HG02610 (cell line): ENCODE measurements around the gene OLIG2.

Source experiments
- ATAC-seq: cut with Tn5 transposase; IDR thresholded peaks from one replicate; pipeline ENCODE4 v1.9.1; 2021; ENCODE audit warnings: mild to moderate bottlenecking, moderate library complexity; ENCODE audit not compliant: unreplicated experiment

OLIG2 gene

DNA sequence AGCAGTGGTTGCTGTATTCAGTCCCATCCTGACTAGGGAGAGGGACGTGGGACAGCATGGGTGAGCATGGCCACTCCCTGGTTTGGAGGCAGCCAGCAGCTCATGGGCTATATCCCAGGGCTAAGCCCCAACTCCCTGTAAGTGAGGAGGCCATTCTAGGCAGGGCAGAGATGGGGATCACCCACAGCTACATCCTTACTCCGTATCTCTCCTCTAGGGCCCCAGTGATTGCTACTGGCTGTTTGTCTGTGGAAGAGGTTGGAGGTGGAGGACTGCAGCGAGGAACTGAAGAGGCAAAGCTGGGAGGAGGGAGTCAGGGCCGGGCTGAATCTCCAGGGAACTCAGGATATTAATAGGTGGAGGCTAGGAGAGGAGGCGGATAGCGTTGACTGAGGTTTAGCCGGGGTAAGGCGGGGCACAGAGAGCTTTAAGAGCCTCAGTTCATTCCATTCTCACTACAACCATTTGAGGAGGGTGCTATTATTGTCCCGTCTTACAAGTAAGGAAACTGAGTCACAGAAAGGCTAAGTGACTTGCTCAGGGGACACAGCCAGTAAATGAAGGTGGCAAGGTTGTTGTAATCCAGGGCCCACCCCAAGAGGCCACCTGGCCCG is 6.8 kb downstream of the OLIG2 start:
- ATAC-seq, result no peak

DNA sequence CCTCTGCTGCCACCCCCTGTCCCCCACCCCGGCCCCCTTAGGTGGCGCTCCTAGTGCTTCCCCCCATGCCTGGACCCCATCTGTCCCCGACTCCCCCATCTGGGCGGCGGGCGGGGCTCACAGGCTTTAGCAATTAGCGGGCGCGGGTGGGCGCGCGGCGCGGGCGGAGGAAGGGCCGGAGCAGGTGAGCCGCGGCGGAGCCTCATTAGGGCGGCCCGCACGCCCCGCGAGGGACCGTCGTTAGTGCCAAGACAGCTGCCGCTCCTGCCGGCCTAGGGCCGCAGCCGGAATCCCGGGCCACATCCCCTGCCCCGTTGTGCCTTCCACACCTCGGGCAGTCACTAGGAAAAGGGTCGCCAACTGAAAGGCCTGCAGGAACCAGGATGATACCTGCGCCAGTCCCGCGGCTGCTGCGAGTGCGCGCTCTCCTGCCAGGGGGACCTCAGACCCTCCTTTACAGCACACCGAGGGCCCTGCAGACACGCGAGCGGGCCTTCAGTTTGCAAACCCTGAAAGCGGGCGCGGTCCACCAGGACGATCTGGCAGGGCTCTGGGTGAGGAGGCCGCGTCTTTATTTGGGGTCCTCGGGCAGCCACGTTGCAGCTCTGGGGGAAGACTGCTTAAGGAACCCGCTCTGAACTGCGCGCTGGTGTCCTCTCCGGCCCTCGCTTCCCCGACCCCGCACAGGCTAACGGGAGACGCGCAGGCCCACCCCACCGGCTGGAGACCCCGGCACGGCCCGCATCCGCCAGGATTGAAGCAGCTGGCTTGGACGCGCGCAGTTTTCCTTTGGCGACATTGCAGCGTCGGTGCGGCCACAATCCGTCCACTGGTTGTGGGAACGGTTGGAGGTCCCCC is 7.6 kb downstream of the OLIG2 start:
- no peak for ATAC-seq

DNA sequence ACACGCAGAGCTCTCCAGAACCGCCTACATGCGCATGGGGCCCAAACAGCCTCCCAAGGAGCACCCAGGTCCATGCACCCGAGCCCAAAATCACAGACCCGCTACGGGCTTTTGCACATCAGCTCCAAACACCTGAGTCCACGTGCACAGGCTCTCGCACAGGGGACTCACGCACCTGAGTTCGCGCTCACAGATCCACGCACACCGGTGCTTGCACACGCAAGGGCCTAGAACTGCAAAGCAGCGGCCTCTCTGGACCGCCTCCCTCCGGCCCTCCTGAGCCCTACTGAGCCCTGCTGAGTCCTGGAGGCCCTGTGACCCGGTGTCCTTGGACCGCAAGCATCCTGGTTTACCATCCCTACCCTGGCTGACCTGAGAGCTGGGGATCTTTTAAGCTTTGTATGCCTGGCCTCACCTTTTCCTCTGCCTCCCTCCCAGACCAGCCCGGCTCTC is 8.3 kb downstream of the OLIG2 start:
- ATAC-seq, result no peak

DNA sequence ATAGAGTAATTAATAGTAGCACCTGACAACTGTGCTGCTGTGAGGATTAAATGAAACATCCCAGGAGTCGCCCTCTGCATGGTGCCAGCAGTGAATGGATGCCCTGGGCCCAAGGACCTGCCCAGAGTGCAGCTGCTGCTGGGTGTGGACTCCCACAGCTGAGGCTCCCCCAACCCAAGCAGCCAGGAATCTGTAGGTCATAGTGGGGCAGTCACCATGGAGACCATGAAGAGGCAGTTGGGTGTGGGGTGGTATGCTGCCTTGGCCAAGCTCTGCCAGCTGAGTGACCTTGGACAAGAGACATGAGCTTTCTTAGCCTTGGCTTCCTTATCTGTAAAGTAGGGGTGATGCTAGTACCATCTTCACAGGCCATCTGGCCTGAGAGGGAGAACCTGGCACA is 9.4 kb downstream of the OLIG2 start:
- ATAC-seq, result no peak

DNA sequence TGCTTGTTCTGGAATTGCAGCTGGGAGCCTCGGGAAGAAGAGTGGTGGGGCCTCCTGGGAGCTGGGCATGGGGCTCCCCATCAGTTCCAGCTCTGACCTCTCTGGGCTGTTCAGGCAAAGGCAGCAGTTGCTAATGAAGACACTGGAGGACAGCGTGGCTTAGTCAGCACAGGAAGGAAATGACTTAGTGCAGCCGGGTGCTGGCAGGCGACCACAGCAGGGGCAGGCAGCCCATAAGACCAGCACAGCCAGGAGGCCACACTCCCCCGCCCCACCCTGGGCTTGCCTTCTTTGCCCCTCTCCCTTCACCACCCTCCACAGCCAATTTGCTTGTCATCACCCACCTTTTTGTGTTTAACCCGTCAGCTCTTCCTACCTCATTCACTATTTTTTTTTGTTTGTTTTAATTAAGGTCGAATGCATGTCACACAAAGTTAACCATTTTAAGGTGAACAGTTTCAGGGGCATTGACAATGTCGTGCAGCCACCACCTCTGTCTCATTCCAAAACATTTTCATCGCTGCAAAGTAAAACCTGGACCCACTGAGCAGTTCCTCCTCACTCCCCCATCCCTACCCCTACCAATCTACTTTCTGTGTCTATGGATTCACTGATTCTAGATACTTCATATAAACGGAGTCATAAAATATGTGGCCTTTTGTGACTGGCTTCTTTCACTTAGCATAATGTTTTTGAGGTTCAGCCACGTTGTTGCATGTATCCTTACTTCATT is 10.9 kb downstream of the OLIG2 start:
- no peak for ATAC-seq

DNA sequence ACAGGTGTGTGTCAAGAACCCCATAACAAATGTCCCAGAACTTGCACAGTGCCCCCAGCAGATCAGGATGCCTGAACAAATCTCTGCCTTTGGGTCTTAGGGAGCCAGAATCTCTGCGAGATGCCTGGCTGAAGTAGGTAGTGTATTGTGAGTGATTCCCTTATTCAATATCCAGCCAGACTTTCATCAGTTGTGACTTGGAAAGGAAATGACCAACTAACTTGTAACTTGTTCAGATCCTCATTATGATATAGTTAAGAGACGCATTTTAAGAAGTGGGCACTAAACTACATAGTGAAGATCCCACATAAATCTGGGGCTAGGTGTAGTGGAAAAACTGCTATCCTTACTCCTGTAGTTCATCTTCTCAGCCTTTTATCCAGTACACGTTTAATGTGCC is 11.8 kb downstream of the OLIG2 start:
- ATAC-seq, result no peak

DNA sequence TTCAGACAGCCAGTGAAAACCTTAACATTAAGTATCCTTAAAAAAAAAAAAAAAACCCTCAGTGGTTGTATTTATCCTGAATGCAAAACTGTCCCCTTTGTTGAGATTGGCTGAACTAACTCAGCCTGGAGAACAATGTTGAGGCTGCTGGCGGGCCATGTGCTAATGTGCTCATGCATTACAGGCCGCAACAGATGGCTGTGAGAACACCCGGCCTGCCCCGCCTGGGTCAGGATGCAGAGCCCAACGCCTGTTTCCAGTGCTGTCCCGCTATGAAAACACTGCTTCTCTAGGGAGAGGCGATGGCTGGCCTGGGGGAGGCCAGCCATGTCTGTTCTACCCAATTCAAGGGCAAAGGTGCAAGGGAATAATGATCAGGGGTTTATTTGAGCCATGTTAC is 13.8 kb downstream of the OLIG2 start:
- no peak for ATAC-seq

DNA sequence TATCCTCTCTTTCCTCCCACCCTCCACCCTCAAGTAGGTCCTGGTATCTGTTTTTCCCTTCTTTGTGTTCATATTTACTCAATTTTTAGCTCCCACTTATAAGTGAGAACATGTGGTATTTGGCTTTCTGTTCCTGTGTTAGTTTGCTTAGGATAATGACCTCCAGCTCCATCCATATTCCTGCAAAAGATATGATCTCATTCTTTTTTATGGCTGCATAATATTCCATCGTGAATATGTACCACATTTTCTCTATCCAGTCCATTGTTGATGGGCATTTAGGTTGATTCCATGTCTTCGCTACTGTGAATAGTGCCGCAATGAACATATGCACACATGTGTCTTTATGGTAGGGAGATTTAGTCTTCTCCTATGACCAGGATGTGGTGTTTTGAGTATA is 14.5 kb downstream of the OLIG2 start:
- ATAC-seq, result no peak

DNA sequence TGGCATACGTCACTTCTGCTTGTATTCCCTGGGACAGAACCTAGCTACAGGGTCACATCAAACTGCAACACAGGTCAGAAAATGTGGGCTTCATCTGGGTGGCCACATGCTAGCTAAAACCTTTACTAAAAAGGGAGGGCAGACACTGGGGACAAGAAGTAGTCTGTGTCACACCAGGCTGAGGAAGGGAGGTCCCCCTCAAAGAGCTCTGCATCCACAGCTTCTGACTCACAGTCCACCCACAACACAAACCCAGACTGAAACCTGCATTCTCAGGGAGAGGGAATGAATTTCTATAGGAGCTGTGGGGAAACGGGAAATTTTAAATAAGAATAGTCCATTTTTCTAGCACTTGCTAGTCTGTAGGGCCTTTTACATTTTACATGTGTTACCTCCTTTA is 16.2 kb downstream of the OLIG2 start:
- no peak for ATAC-seq

DNA sequence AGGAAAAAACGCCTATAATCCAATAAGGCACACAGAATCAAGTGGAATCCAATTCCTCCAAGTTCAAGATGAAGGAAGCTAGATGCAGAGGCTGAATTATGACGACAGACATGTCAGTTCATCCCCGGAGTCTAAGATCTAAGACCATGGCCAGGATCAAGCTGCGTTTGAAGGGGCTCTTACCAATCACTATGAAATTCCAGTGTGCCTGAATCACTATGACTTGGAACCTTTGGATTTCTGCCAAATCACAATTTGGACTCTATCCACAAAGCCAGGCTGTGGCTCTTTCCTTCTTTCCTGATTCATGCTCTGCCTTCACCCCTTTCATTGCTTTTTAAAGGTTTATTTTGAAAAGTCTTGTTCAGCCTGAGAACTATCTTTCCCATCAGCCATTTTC is 17.1 kb downstream of the OLIG2 start:
- no peak for ATAC-seq

DNA sequence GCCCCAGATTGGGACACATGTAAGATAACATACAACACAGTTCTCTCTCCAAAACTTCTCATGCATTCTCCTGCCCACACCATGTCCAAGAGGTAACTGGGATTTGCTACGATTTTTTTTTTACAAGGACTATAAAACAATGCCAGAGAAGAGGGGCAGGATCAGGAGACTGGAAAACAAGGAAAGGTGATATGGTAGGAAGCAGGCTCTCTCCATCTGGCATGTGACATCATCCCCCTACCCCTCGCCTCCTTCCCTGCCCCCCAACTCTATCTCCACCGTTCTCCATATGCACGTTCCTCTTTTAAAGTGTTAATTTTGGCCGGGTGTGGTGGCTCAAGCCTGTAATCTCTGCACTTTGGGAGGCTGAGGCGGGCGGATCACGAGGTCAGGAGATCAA is 20.7 kb downstream of the OLIG2 start:
- ATAC-seq, result no peak

DNA sequence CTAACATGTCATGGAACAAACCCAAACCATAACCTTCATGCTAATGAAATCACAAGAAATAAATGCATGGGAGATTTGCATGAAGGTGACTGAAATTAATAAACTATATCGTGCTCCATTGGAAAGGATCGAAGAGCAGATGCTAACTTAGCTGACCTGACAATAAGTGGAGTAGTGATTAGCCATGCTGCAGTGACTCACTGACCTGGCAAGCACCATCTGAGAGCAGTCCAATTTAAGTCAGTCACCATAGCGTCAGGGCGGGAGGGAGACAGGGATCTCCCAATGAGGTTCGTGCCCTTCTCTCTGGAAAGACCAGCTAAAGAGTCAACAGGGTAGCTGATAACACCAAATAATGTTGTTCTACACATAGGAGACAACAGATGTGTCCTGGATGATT is 21.5 kb downstream of the OLIG2 start:
- no peak for ATAC-seq

DNA sequence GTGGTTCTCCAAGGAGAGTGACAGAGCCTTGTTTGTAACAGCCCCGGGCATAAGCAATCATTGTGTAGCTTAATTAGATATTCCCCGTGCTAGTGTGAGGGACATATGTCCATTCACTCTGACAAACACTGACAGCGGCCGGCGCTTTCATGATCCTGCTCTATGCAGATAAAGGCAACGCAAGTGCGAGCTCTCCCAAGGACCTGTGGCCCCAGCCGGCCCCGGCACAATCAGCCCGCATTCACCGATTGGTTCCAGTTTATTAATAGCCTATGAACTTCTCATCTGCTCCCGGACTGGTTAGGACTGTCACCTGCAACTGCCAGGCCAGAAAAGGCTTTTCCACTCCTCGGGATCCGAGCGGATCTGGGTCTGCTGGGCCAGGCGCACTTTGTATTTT is 26.2 kb downstream of the OLIG2 start:
- no peak for ATAC-seq

DNA sequence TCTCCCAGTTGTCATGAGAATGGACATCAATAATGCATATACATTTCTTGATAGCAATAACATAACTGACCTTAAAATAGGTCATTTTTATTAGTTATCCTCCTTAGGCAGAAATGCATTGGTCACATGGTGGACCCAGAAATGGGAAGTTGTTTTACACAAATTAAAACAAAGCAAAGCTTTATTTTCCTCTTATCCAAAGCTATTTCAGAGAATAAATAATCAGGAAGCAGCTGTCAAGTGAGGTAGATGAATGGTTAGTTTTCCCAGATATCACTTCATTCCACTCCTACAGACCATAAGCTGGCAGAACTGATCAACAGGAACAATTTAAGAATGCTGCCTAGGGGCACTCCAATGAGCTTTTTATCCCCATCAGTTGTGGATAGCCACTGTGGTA is 28.2 kb downstream of the OLIG2 start:
- no peak for ATAC-seq

DNA sequence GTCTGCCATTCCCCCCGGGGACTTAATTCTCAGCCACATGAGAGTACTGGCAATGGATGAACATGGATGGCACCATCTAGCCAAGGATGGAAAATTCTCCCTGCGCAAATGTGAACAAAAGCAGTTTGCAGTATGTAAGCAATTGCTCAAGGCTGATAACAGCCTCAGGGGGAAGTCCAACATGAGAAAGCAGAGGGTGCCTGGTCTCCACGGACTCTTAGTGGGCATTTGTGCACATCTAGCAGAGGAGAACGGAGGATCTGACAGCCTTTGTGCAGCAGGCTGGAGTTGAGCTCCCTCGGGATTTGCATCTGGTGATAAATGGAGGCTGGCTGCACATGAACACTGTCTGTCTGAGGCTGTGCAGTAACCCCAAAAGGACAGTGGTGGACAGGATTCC is 30.3 kb downstream of the OLIG2 start:
- no peak for ATAC-seq

DNA sequence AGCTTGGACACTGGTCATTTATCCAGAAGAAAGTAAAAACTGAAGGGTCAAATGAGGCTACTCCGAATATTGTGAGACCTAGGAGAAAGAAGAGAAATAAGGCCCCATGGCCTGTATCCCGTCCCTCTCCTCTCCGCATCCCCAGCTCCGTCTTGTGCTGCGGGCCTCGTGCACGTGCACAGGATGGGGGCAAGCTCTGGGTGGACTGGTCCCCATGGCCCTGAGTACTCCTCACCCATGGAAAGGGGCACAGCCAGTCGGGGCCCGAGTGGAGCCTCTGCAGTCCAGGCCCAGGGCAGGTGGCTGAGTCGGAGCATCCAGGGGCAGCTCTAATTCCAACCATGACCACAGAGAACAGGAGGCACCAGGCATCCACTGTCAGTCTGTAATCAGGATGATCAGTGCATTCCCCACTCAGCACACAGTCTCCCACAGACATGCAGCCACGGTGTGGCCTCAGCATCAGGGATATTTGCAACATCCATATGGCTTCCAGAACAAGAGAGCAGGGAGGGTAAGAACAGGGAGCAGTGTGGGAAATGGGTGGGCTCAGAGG is 31.7 kb downstream of the OLIG2 start:
- ATAC-seq, result no peak

DNA sequence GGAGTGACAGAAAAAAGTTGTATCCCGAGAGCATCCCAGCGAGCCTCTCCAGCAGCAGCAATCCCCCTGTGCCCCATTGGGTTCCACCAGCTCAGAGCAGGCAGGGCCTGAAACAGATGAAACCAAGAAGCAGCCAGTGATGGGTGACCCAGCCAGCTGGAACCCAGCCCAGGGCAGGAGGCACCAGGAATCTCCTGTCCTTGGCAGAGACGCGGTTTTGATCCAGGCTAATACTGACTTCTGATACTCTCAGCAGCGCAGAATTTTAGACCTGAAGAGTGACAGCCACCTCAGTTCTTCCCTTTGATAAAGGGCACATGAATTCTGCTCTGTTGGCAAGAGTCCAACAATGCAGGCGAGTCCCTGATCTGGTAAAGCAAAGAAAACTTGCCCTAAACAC is 32.8 kb downstream of the OLIG2 start:
- ATAC-seq, result no peak

DNA sequence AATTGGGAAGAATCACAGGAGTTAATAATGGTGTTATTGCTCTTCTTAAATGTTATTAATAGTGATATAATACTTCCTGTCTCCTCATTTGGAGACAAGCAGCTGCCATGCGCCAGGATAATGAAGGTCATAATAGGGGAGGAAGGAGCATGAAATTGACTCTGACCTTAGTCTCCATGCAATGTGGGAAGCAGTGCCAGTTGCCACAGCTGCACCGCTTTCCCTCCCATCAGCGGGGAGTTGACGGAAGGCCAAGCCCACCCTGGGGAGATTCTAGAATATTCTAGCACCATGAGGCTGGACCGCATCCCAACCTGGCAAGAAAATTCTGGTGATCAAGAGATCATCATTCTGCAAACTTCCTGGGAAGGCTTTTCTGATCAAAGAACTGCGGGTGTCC is 33.2 kb downstream of the OLIG2 start:
- ATAC-seq, result no peak

DNA sequence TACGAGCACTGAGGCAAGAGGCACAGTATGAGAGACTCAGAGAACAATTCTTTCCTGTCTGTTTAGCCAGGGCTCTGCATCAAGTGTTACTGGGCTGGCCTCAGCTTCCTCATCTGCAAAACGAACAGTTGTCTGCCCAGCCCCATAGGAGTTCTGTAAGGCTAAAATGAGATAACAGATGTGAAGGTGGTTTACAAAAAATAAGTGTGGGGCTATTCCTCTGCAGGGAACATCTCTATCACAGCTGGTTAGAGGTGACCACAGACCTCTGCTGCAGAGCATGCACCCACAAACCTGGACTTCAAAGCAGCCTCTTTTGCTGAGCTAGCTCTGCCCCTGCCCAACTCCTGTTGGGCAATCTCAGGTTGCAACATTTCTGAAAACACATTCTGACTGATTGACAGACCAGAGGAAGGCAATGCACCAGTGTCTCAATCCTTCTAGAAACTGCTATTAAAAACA is 33.7 kb downstream of the OLIG2 start:
- no peak for ATAC-seq

DNA sequence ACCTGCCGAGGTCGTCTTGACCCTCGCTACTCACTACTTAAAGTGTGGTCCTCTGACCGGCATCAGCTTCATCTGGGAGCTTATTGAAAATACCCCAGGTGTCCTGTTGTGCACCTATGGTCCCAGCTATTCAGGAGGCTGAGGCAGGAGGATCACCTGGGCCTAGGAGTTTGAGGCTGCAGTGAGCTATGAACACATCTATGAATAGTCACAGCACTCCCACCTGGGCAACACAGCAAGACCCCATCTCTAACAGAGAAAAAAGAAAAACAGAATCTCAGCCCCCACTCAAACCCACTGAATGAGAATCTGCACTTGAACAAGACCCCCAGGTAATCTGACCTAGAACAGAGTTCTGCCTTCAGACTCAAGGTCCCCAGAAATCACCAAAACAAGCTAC is 35.5 kb downstream of the OLIG2 start:
- no peak for ATAC-seq

DNA sequence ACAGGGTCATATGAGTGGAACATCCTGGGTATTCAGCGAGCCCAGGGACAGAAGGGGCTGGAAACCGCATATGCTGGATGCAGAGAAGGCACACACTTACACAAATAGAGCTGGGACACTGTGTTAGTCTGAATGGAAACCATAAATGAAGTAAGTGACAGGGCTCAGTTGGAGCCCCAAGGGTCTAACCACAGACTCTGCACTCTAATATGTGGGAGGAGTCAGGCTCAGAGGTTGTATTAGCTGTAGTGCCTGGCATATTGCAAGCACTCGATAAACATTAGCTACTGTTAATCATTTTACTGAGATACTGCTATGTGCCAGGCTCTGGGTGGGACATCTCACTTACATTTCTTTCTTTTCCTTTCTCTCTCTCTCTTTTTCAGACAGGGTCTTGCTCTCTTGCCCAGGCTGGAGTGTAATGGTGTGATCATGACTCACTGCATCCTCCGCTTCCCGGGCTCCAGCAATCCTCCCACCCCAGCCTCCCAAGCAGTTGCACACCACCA is 37.7 kb downstream of the OLIG2 start:
- no peak for ATAC-seq
